H9 (cell line): ENCODE results near the gene ELOVL2. TPM values are rescaled to one million over a fixed set of nuclear protein-coding genes. Genes with fewer than 3 reads are reported as not detected.

Experiments
- DNase-seq: peaks from one replicate; pipeline ENCODE4 v3.0.0-alpha.2; 2017
- H2AFZ ChIP-seq: one replicate; pipeline ENCODE4 v1.6.1; 2013; ENCODE audit warnings: mild to moderate bottlenecking, low read length, control low read depth, moderate library complexity
- H2AK5ac ChIP-seq: 2 replicates; pipeline ENCODE4 v1.6.1; 2013; ENCODE audit warnings: low read length, control low read depth, mixed read lengths; ENCODE audit not compliant: insufficient read length
- H2BK120ac ChIP-seq: one replicate; pipeline ENCODE4 v1.6.1; 2013; ENCODE audit warnings: low read depth, mild to moderate bottlenecking, low read length, control low read depth, inconsistent platforms; ENCODE audit not compliant: poor library complexity, severe bottlenecking
- H2BK12ac ChIP-seq: 2 replicates; pipeline ENCODE4 v1.6.1; 2013; ENCODE audit warnings: low read length, control low read depth, mixed read lengths, low read depth; ENCODE audit not compliant: insufficient read length
- H2BK15ac ChIP-seq: 2 replicates; pipeline ENCODE4 v1.6.1; 2013; ENCODE audit warnings: low read depth, low read length, control low read depth
- H2BK20ac ChIP-seq: one replicate; pipeline ENCODE4 v1.6.1; 2013; ENCODE audit warnings: low read depth, mild to moderate bottlenecking, low read length, control low read depth, inconsistent platforms; ENCODE audit not compliant: poor library complexity, severe bottlenecking
- H2BK5ac ChIP-seq: 2 replicates; pipeline ENCODE4 v1.6.1; 2013; ENCODE audit warnings: low read length, control low read depth, mixed read lengths; ENCODE audit not compliant: insufficient read length
- H3K14ac ChIP-seq: 2 replicates; pipeline ENCODE4 v1.6.1; 2013; ENCODE audit warnings: low read length, control low read depth; ENCODE audit not compliant: insufficient read depth
- H3K18ac ChIP-seq: 2 replicates; pipeline ENCODE4 v1.6.1; 2013; ENCODE audit warnings: low read depth, mild to moderate bottlenecking, mixed read lengths, low read length, control low read depth; ENCODE audit not compliant: insufficient read length
- H3K23ac ChIP-seq: 2 replicates; pipeline ENCODE4 v1.6.1; 2013; ENCODE audit warnings: low read length, control low read depth, mixed read lengths, low read depth; ENCODE audit not compliant: insufficient read length
- H3K23me2 ChIP-seq: 2 replicates; pipeline ENCODE4 v1.6.1; 2013; ENCODE audit warnings: low read depth, mild to moderate bottlenecking, mixed read lengths, low read length, control low read depth; ENCODE audit not compliant: insufficient read length, poor library complexity, severe bottlenecking
- H3K27ac ChIP-seq: 2 replicates; pipeline ENCODE4 v1.5.1; 2013; ENCODE audit warnings: low read length, control low read depth, mixed read lengths, low read depth; ENCODE audit not compliant: insufficient read length
- H3K27me3 ChIP-seq: 2 replicates; pipeline ENCODE4 v1.6.1; 2013; ENCODE audit warnings: low read length, control low read depth, inconsistent platforms; ENCODE audit not compliant: insufficient read depth
- H3K4ac ChIP-seq: 2 replicates; pipeline ENCODE4 v1.6.1; 2013; ENCODE audit warnings: low read depth, mild to moderate bottlenecking, control low read depth, inconsistent platforms, low read length, moderate library complexity
- H3K4me1 ChIP-seq: 2 replicates; pipeline ENCODE4 v1.6.1; 2013; ENCODE audit warnings: low read length, control low read depth, inconsistent platforms; ENCODE audit not compliant: insufficient read depth
- H3K4me2 ChIP-seq: 2 replicates; pipeline ENCODE4 v1.6.1; 2013; ENCODE audit warnings: low read length, control low read depth, mixed read lengths; ENCODE audit not compliant: insufficient read length, insufficient read depth
- H3K56ac ChIP-seq: 2 replicates; pipeline ENCODE4 v1.6.1; 2013; ENCODE audit warnings: low read depth, mild to moderate bottlenecking, mixed read lengths, low read length, control low read depth; ENCODE audit not compliant: insufficient read length
- H3K79me1 ChIP-seq: 2 replicates; pipeline ENCODE4 v1.6.1; 2013; ENCODE audit warnings: low read depth, mild to moderate bottlenecking, moderate library complexity, low read length, control low read depth, inconsistent platforms; ENCODE audit not compliant: insufficient read depth, poor library complexity, severe bottlenecking
- H3K79me2 ChIP-seq: 2 replicates; pipeline ENCODE4 v1.6.1; 2013; ENCODE audit warnings: low read length, control low read depth, inconsistent platforms; ENCODE audit not compliant: insufficient read depth
- H3K9ac ChIP-seq: 2 replicates; pipeline ENCODE4 v1.6.1; 2013; ENCODE audit warnings: low read length, control low read depth, mixed read lengths; ENCODE audit not compliant: insufficient read length; ENCODE audit errors: extremely low read depth
- H3K9me3 ChIP-seq: one replicate; pipeline ENCODE4 v1.6.1; 2013; ENCODE audit warnings: low read depth, low read length, inconsistent platforms; ENCODE audit not compliant: control insufficient read depth
- H3T11ph ChIP-seq: one replicate; pipeline ENCODE4 v1.6.1; 2013; ENCODE audit warnings: mild to moderate bottlenecking, low read length, control low read depth, inconsistent platforms
- H4K20me1 ChIP-seq: one replicate; pipeline ENCODE4 v1.6.1; 2013; ENCODE audit not compliant: control insufficient read depth, insufficient read length, insufficient read depth
- H4K5ac ChIP-seq: 2 replicates; pipeline ENCODE4 v1.6.1; 2013; ENCODE audit warnings: low read depth, mild to moderate bottlenecking, mixed read lengths, low read length, control low read depth; ENCODE audit not compliant: insufficient read length
- H4K8ac ChIP-seq: replicated peaks from 2 replicates; pipeline ENCODE4 v1.6.1; 2013; ENCODE audit warnings: low read length, control low read depth, mixed read lengths, low read depth; ENCODE audit not compliant: insufficient read length
- H4K91ac ChIP-seq: 2 replicates; pipeline ENCODE4 v1.6.1; 2013; ENCODE audit warnings: low read depth, mild to moderate bottlenecking, moderate library complexity, mixed read lengths, low read length, control low read depth; ENCODE audit not compliant: insufficient read length
- H3K27ac Mint-ChIP-seq, 3 experiments: 2 replicates in 2 of 3; 3 replicates in 1 of 3; pipeline ENCODE4 v1.8.0; 2020 to 2021; ENCODE audit warnings: mixed read lengths in 3 of 3, mild to moderate bottlenecking in 1 of 3, moderate library complexity in 1 of 3
- H3K27me3 Mint-ChIP-seq: 2 replicates; pipeline ENCODE4 v1.8.0; 2021; ENCODE audit warnings: low read depth, mild to moderate bottlenecking, moderate library complexity, mixed read lengths
- H3K36me3 Mint-ChIP-seq, 3 experiments: 2 replicates in 2 of 3; 3 replicates in 1 of 3; pipeline ENCODE4 v1.8.0; 2020 to 2021; ENCODE audit warnings: low read depth in 3 of 3, mixed read lengths in 3 of 3; ENCODE audit not compliant: insufficient read depth in 1 of 3
- H3K4me1 Mint-ChIP-seq, 2 experiments: 2 replicates each; pipeline ENCODE4 v1.8.0; 2020; ENCODE audit warnings: mixed read lengths in 2 of 2
- H3K4me3 Mint-ChIP-seq, 2 experiments: 2 replicates in 1 of 2; 3 replicates in 1 of 2; pipeline ENCODE4 v1.8.0; 2020 to 2021; ENCODE audit warnings: mild to moderate bottlenecking in 2 of 2, mixed read lengths in 2 of 2, moderate library complexity in 1 of 2
- H3K9me3 Mint-ChIP-seq, 2 experiments: 2 replicates in 1 of 2; 3 replicates in 1 of 2; pipeline ENCODE4 v1.8.0; 2020; ENCODE audit warnings: mild to moderate bottlenecking in 2 of 2, mixed read lengths in 2 of 2, moderate library complexity in 1 of 2
- WGBS: extraction: QIAGEN DNeasy Blood & Tissue Kit; methylation state at CpG from one replicate; pipeline ENCODE4 v1.1.7; 2013; ENCODE audit warnings: missing lambda C conversion rate, low lambda C conversion rate, mixed read lengths; ENCODE audit not compliant: insufficient read length; ENCODE audit errors: extremely low coverage; 5-methylcytosine and 5-hydroxymethylcytosine counted together
- total RNA-seq: library from RNA; stranded (reverse); gene quantifications from 2 replicates; pipeline ENCODE4 v1.2.1, GENCODE V29; 2021
- TF ChIP-seq, protein P1 (sequence below): fragments of 200-600 bp; sonication (generic); conservative IDR thresholded peaks from 3 replicates; pipeline ENCODE4 v1.8.0; 2021; ENCODE audit warnings: antibody characterized with exemption, mild to moderate bottlenecking

The ELOVL2 gene
- total RNA-seq, 1 experiment from 2014 or later: 0.57 TPM

DNA sequence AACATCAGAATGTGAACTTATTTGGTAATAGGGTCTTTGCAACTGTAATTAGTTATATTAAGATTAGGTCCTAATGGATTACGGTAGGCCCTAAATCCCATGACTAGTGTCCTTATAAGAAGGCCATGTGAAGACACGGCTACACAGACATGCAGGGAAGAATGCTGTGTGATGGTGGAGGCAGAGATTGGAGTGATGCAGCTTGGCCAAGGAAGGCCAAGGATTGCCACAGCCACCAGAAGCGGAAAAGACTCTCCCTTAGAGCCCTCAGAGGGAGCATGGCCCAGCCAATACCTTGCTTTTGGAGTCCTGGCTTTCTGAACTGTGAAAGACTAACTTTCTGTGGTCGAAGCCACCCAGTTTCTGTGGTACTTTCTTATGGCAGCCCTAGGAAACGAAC is 39.9 kb upstream of the ELOVL2 start:
- no peak overlapping the region for H3T11ph ChIP-seq
- TF ChIP-seq, protein P1, sequence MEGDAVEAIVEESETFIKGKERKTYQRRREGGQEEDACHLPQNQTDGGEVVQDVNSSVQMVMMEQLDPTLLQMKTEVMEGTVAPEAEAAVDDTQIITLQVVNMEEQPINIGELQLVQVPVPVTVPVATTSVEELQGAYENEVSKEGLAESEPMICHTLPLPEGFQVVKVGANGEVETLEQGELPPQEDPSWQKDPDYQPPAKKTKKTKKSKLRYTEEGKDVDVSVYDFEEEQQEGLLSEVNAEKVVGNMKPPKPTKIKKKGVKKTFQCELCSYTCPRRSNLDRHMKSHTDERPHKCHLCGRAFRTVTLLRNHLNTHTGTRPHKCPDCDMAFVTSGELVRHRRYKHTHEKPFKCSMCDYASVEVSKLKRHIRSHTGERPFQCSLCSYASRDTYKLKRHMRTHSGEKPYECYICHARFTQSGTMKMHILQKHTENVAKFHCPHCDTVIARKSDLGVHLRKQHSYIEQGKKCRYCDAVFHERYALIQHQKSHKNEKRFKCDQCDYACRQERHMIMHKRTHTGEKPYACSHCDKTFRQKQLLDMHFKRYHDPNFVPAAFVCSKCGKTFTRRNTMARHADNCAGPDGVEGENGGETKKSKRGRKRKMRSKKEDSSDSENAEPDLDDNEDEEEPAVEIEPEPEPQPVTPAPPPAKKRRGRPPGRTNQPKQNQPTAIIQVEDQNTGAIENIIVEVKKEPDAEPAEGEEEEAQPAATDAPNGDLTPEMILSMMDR: no peak
- H3K27me3 ChIP-seq: no peaks in the 10 kb centered on the region
- no peaks in the 10 kb centered on the region for H3K4me1 ChIP-seq
- Mint-ChIP-seq H3K4me3 (no peak overlapping the region), H3K27ac (no peak overlapping the region), H3K9me3 (no peaks in the 10 kb centered on the region; a peak in 1 of 5 replicates), H3K4me1 (no peaks in the 10 kb centered on the region), H3K27me3 (no peaks in the 10 kb centered on the region), H3K36me3 (no peaks in the 10 kb centered on the region)
- H3K9ac ChIP-seq: no peak overlapping the region
- H2BK120ac ChIP-seq: no peak overlapping the region
- no peaks in the 10 kb centered on the region for H3K23me2 ChIP-seq
- H2AK5ac ChIP-seq: no peak overlapping the region
- no peak overlapping the region for H4K8ac ChIP-seq
- H2AFZ ChIP-seq: no peak overlapping the region
- no peaks in the 10 kb centered on the region for H3K79me2 ChIP-seq
- H3K56ac ChIP-seq: no peak overlapping the region
- no peak overlapping the region for H4K91ac ChIP-seq
- H4K20me1 ChIP-seq: no peaks in the 10 kb centered on the region
- H2BK12ac ChIP-seq: no peak overlapping the region
- DNase-seq: no peak
- WGBS: no CpG with 5 or more reads among the region's 5 CpGs
- H3K9me3 ChIP-seq: no peaks in the 10 kb centered on the region
- H3K79me1 ChIP-seq: no peaks in the 10 kb centered on the region
- H2BK5ac ChIP-seq: no peak overlapping the region
- no peak overlapping the region for H3K27ac ChIP-seq
- no peak overlapping the region for H3K4ac ChIP-seq
- no peak overlapping the region for H3K18ac ChIP-seq
- no peak overlapping the region for H2BK15ac ChIP-seq
- no peak overlapping the region for H3K23ac ChIP-seq
- no peak overlapping the region for H2BK20ac ChIP-seq
- no peak overlapping the region for H4K5ac ChIP-seq
- H3K4me2 ChIP-seq: no peak overlapping the region
- no peak overlapping the region for H3K14ac ChIP-seq
